HEK293T (cell line): ENCODE data around the gene IGF1.

ENCODE experiments used
- CTCF ChIA-PET: fragments of 350-600 bp; formaldehyde crosslinking; extraction: SDS; loops from one replicate; lab custom pipeline; 2021; ENCODE audit warnings: antibody characterized with exemption, inconsistent platforms; lab: Yijun Ruan, JAX
- POLR2A ChIA-PET: fragments of 350-600 bp; formaldehyde crosslinking; extraction: SDS; loops from one replicate; lab custom pipeline; 2020; ENCODE audit warnings: antibody characterized with exemption, inconsistent platforms; lab: Yijun Ruan, JAX
- DNase-seq: peaks from one replicate; pipeline ENCODE4 v3.0.0; 2012; ENCODE audit warnings: mixed read lengths; ENCODE audit errors: extremely low spot score
- ARNT ChIP-seq: fragments of 450-650 bp; IDR thresholded peaks from 2 replicates; pipeline ENCODE4 v1.6.1; 2017; ENCODE audit warnings: mild to moderate bottlenecking
- BHLHE40 ChIP-seq: fragments of 450-650 bp; IDR thresholded peaks from 2 replicates; pipeline ENCODE4 v1.6.1; 2016; ENCODE audit warnings: mild to moderate bottlenecking, moderate library complexity, borderline replicate concordance
- CTBP1 ChIP-seq: fragments of 450-650 bp; IDR thresholded peaks from 2 replicates; pipeline ENCODE4 v1.6.1; 2016; ENCODE audit warnings: borderline replicate concordance
- ELF4 ChIP-seq: fragments of 450-650 bp; IDR thresholded peaks from 2 replicates; pipeline ENCODE4 v1.6.1; 2017; ENCODE audit warnings: antibody characterized with exemption
- FOXA1 ChIP-seq: fragments of 450-650 bp; IDR thresholded peaks from 2 replicates; pipeline ENCODE4 v1.6.1; 2016; ENCODE audit warnings: mild to moderate bottlenecking
- FOXK2 ChIP-seq: fragments of 450-650 bp; IDR thresholded peaks from 2 replicates; pipeline ENCODE4 v1.6.1; 2016; ENCODE audit warnings: mild to moderate bottlenecking
- FOXM1 ChIP-seq: fragments of 450-650 bp; IDR thresholded peaks from 2 replicates; pipeline ENCODE4 v1.6.1; 2017; ENCODE audit warnings: mild to moderate bottlenecking, borderline replicate concordance
- HDGF ChIP-seq: fragments of 450-650 bp; IDR thresholded peaks from 2 replicates; pipeline ENCODE4 v1.6.1; 2017; ENCODE audit warnings: antibody characterized with exemption, borderline replicate concordance
- L3MBTL2 ChIP-seq: fragments of 450-650 bp; conservative IDR thresholded peaks from 2 replicates; pipeline ENCODE4 v1.6.1; 2016; ENCODE audit warnings: mild to moderate bottlenecking
- LEF1 ChIP-seq: fragments of 450-650 bp; IDR thresholded peaks from 2 replicates; pipeline ENCODE4 v1.6.1; 2017; ENCODE audit warnings: mild to moderate bottlenecking, borderline replicate concordance
- NFRKB ChIP-seq: fragments of 450-650 bp; IDR thresholded peaks from 2 replicates; pipeline ENCODE4 v1.6.1; 2016; ENCODE audit warnings: mild to moderate bottlenecking, moderate library complexity
- SP1 ChIP-seq: fragments of 450-650 bp; IDR thresholded peaks from 2 replicates; pipeline ENCODE4 v1.6.1; 2017
- SUZ12 ChIP-seq: fragments of 450-650 bp; IDR thresholded peaks from 2 replicates; pipeline ENCODE4 v1.6.1; 2016; ENCODE audit warnings: mild to moderate bottlenecking
- TARDBP ChIP-seq: fragments of 450-650 bp; IDR thresholded peaks from 2 replicates; pipeline ENCODE4 v1.6.1; 2016
- ZNF384 ChIP-seq: fragments of 450-650 bp; IDR thresholded peaks from 2 replicates; pipeline ENCODE4 v1.6.1; 2016
- TF ChIP-seq, protein P1 (sequence below): fragments of 450-650 bp; IDR thresholded peaks from 2 replicates; pipeline ENCODE4 v1.6.1; 2016

Gene IGF1

DNA sequence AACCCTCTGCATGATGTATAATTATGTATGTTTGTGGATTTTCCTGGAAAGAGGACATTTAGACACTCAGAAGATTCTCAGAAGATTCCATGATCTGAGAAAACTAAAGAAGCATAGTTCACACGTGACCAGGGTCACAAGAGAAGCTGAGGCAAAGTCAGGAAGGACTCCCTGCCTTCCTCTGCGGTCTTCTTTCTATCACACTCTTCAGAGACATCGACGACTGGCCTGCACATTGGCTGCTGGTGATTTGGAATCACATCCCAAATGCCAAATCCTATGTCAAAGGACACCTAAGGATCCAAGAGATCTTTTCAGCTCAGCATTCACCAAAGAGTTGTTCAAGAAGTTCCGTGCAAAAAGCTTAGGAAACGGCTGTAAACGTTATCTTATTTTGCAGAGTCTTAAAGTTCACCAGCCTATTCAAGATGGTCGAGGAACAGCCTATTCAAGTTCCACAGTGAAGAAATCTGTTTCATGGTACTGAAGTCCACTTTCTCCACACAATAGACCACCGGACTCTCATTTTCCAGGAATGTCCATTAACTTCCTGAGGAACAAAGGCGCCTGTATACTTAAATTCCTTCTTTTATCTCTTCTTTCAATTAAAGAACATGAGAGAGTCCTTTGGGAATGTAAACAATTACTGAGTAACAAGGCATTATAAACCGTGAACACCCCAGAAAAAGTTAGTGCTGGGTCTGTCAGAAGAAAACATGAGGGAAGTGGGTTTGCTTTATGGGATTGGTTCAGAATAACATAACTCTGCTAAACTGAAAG, 42.1 kb downstream of the IGF1 start:
- no peak for DNase-seq
- CTCF ChIA-PET: no interaction called here
- TF ChIP-seq FOXM1 (no peak), SP1 (no peak), L3MBTL2 (no peak), BHLHE40 (no peak), CTBP1 (no peak), FOXA1 (no peak), HDGF (no peak), ZNF384 (no peak), TARDBP (no peak), LEF1 (no peak)
- TF ChIP-seq, protein P1, sequence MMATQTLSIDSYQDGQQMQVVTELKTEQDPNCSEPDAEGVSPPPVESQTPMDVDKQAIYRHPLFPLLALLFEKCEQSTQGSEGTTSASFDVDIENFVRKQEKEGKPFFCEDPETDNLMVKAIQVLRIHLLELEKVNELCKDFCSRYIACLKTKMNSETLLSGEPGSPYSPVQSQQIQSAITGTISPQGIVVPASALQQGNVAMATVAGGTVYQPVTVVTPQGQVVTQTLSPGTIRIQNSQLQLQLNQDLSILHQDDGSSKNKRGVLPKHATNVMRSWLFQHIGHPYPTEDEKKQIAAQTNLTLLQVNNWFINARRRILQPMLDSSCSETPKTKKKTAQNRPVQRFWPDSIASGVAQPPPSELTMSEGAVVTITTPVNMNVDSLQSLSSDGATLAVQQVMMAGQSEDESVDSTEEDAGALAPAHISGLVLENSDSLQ: no peak
- POLR2A ChIA-PET: no interaction called here

DNA sequence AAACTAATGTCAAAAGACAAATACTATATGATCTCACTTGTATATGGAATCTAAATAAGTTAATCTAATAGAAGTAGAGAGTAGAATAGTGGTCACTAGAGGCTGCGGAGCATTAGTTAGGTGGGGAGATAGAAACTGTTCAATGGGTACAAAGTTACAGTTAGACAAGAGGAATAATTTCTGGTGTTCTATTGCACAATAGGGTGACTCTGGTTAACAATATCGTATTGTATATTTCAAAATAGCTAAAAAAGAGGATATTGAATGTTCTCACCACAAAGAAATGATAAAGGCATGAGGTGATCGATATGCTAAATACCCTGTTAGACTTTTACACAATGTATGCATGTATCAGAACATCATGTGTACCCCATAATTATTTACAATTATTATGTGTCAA, 42.9 kb downstream of the IGF1 start:
- CTCF ChIA-PET: no interaction called here
- no peak for DNase-seq
- TF ChIP-seq SP1 (no peak), CTBP1 (no peak), FOXK2 (no peak), FOXM1 (no peak), ELF4 (no peak), SUZ12 (no peak), NFRKB (no peak)
- POLR2A ChIA-PET: no interaction called here

DNA sequence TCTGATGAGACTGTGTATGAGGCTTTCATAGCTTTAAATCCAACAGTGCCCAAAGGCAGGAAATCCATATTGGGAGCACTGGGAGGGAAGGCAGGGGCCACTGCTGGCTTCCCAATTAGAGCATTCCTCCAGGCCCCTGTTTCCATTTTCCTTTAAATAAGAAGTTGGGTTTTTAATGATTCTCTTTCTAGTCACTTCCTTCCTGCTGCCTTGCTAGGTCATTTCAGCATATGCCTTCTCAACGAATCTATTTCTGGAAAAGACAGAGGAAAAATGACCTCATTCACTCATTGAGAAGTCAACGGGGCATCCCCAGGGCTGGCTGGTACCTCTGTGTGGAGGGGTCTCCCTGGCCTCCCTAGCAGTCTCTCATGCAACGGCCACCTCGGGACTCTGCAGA, 43.5 kb downstream of the IGF1 start:
- ChIA-PET CTCF (no interaction called here), POLR2A (no interaction called here)

DNA sequence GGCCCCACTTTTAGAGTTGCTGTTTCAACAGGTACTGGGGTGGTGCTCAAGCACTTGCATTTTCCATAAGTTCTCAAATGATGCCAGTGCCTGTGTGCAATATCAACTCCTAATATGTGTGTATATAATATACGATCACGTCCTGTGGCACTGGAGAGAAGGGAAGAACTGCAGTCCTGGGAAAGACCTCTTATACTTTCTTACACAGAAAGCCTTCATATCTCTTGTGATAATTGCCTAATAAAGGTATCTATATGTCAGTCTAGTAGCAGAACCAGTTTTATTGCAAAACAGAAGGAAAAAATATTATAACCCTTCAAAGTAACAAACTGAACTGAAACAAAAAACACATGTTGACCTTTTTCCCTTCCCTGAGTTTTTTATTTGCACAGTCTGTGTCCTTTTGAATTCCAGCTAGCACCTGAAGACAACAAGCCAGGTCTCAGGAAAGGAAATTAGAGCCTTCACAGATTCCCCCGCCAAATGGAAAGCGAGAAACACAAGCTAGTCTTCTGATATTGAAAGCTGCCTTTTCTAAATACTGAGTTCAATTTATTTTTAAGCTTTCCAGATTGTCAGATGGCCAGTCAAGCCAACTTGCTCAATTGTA, 44.4 kb downstream of the IGF1 start:
- POLR2A ChIA-PET: no interaction called here
- DNase-seq: no peak
- TF ChIP-seq CTBP1 (no peak), SP1 (no peak), HDGF (no peak), FOXK2 (no peak), BHLHE40 (no peak)
- TF ChIP-seq, protein P1: no peak
- CTCF ChIA-PET: no interaction called here

More for the DNA sequence above, 43.5 kb downstream of the IGF1 start:
- TF ChIP-seq LEF1: no peak
- no peak for TF ChIP-seq ELF4
- no peak for DNase-seq

DNA sequence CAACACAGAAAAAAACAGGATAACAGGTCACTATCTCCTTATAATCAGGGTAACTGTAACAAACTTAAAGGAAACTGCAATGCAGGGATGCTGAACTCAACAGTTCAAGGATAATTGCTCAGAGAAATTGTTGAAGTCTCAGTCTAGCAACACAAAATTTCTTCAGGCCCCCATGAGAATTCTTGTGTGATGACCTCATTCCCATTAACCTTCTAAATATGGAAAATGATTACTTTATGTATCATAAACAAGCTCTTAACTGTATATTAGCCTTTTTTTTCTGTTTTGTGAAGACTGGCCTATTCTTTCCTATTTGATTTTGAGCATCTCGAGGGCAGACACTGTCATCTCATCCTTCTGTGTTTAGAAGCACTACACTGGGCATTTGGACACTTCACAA, 47.1 kb downstream of the IGF1 start:
- ChIA-PET CTCF (no interaction called here), POLR2A (no interaction called here)
- no peak for TF ChIP-seq HDGF
- TF ChIP-seq FOXM1: no peak
- no peak for TF ChIP-seq ZNF384
- TF ChIP-seq TARDBP: no peak
- TF ChIP-seq LEF1: no peak
- TF ChIP-seq NFRKB: no peak
- no peak for TF ChIP-seq L3MBTL2
- no peak for TF ChIP-seq BHLHE40
- no peak for TF ChIP-seq FOXK2
- TF ChIP-seq CTBP1: no peak
- DNase-seq: no peak

DNA sequence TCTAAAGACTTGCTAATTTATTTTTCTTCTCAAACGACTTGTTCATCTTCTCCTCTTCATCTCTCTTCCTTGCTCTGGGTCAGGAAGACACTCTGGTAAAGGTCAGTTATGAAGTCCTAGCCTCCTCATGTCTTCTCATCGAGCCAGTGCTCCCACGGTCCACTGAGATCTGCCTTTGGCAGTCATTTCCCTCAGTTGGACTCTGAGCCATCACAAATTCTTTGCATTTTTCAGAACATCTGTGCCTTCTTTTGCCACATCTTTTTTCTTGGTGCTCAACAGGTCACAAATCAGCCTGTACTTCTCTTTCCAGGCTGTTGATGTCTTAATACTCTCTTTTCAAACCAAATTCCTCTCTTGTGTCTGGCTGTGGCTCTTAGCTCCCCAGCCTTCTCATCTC, 49.7 kb downstream of the IGF1 start:
- no peak for DNase-seq
- CTCF ChIA-PET: no interaction called here
- POLR2A ChIA-PET: no interaction called here
- TF ChIP-seq ELF4 (no peak), NFRKB (no peak), FOXK2 (no peak), CTBP1 (no peak), TARDBP (no peak), ARNT (no peak), ZNF384 (no peak), FOXA1 (no peak), L3MBTL2 (no peak), SP1 (no peak), HDGF (no peak), BHLHE40 (no peak), SUZ12 (no peak), FOXM1 (no peak), LEF1 (no peak)
- TF ChIP-seq, protein P1: no peak
